Right cardiac atrium (tissue), 5 donors: Measurements from ENCODE around the gene XIST. TPM values are rescaled to one million over a fixed set of nuclear protein-coding genes. Genes with fewer than 3 reads are reported as not detected.

Source experiments
- ATAC-seq, 2 donors: fragments of 200-7000 bp; cut with Tn5 transposase; one replicate each; pipeline versions ENCODE4 v1.8.0 to v1.9.1; 2020; ENCODE audit warnings: moderate library complexity in 2 of 2, mild to moderate bottlenecking in 1 of 2
- DNase-seq, 3 donors: peaks; one replicate each; pipeline ENCODE4 v3.0.0-alpha.2; 2020
- H3K27ac ChIP-seq: one replicate; pipeline ENCODE4 v1.5.1; 2013; ENCODE audit warnings: mild to moderate bottlenecking, low read length, control low read depth, moderate library complexity
- H3K27me3 ChIP-seq: one replicate; pipeline ENCODE4 v1.6.1; 2013; ENCODE audit not compliant: control insufficient read depth, insufficient read depth
- H3K4me1 ChIP-seq: one replicate; pipeline ENCODE4 v1.6.1; 2013; ENCODE audit warnings: low read length; ENCODE audit not compliant: control insufficient read depth, insufficient read depth
- H3K4me3 ChIP-seq: one replicate; pipeline ENCODE4 v1.5.1; 2013; ENCODE audit warnings: low read length, control low read depth
- H3K9me3 ChIP-seq: one replicate; pipeline ENCODE4 v1.6.1; 2013; ENCODE audit warnings: low read length; ENCODE audit not compliant: control insufficient read depth
- WGBS: extraction: QIAGEN DNeasy Blood & Tissue Kit; methylation state at CpG from one replicate; pipeline ENCODE4 v1.1.7; 2013; 5-methylcytosine and 5-hydroxymethylcytosine counted together
- intact Hi-C, 4 donors: fragments of 100-400 bp; cut with DNase I; formaldehyde crosslinking; loops; one replicate each; pipeline versions ENCODE4 v1.11.0 to v1.14.0; 2022 to 2023
- polyA plus RNA-seq: library from polyadenylated mRNA; stranded (reverse); fragments of 200-250 nt; gene quantifications from one replicate; pipeline ENCODE4 v1.2.3, GENCODE V29; 2013
- total RNA-seq, 4 donors: library from RNA; stranded (reverse); fragmentation: NEBNext Ultra II Directional; extraction: Animal tissue kit (Norgen Biotek cat#: 25700); gene quantifications; one replicate each; pipeline ENCODE4 v1.2.1, GENCODE V29; 2021
- donor health status: healthy with polysubstance abuse.
- donor health status: DM: no; HTN: yes; CAD: no.
- donor health status: DM: no; HTN: no; CAD: no.
- donor health status: DM: no; HTN: yes; CAD: no; lungs with severe emphysema.
- donor health status: DM: yes; HTN: yes; CAD: no.

XIST gene
- total and polyA plus RNA-seq, 5 donors, result 0.29 to 141 (median 1.4) TPM

GRCh38 chrX:73855546-73855945, 3.0 kb upstream of the XIST start:
- Histone ChIP-seq H3K27ac (no peak overlapping the region), H3K27me3 (no peaks in the 10 kb centered on the region), H3K9me3 (no peaks in the 10 kb centered on the region), H3K4me1 (no peaks in the 10 kb centered on the region), H3K4me3 (no peak overlapping the region)
- intact Hi-C loops, result loop anchor here in 3 of 4 donors (2.0 to 10.0 kb wide), 5 partner anchors 159 to 699 kb away; no protein-coding TSS in a partner anchor
- DNase-seq (peak; percentile 47 to 74 (median 54)), ATAC-seq (peak; percentile 26 to 45)
- WGBS, result 0% methylated on average over 2 of the region's 2 CpGs

- H3K27ac ChIP-seq, result no peak overlapping the region
- intact Hi-C loops, result loop anchor here in 1 of 4 donors (10.0 kb wide), 1 partner anchor 703 kb away; no protein-coding TSS in a partner anchor
- H3K27me3 ChIP-seq, result no peaks in the 10 kb centered on the region
- DNase-seq (no peak), ATAC-seq (no peak)
- H3K9me3 ChIP-seq, result no peaks in the 10 kb centered on the region
- 97% methylated on average over 19 of the region's 19 CpGs for WGBS
- H3K4me3 ChIP-seq, result no peak overlapping the region
- H3K4me1 ChIP-seq, result no peaks in the 10 kb centered on the region
Measured at GRCh38 chrX:73852022-73852421, 492 bp downstream of the XIST start.

GRCh38 chrX:73851014-73852009, 1.2 kb downstream of the XIST start:
- Histone ChIP-seq H3K4me1 (no peaks in the 10 kb centered on the region), H3K27ac (no peak overlapping the region), H3K9me3 (no peaks in the 10 kb centered on the region), H3K27me3 (no peaks in the 10 kb centered on the region), H3K4me3 (no peak overlapping the region)
- peak in 1 of 2 donors; percentile 94 for ATAC-seq
- 97% methylated on average over 33 of the region's 33 CpGs for WGBS
- peak; percentile 41 to 93 (median 87) for DNase-seq
- intact Hi-C loops, result loop anchor here in 1 of 4 donors (10.0 kb wide), 1 partner anchor 703 kb away; no protein-coding TSS in a partner anchor

- H3K4me3 ChIP-seq, result no peak overlapping the region
- 60% methylated on average over 5 of the region's 5 CpGs for WGBS
- DNase-seq, result peak in 2 of 3 donors; percentile 40 to 64
- no peaks in the 10 kb centered on the region for H3K9me3 ChIP-seq
- H3K27me3 ChIP-seq, result no peaks in the 10 kb centered on the region
- H3K27ac ChIP-seq, result no peak overlapping the region
- no peak for ATAC-seq
- intact Hi-C loops, result loop anchor here in 1 of 4 donors (10.0 kb wide), 1 partner anchor 704 kb away; no protein-coding TSS in a partner anchor
- H3K4me1 ChIP-seq, result no peaks in the 10 kb centered on the region
Measured at GRCh38 chrX:73850124-73851013, 2.1 kb downstream of the XIST start.

GRCh38 chrX:73849073-73849472, 3.4 kb downstream of the XIST start:
- intact Hi-C loops, result no loop called here
- H3K27me3 ChIP-seq, result no peaks in the 10 kb centered on the region
- H3K9me3 ChIP-seq, result no peaks in the 10 kb centered on the region
- no peak overlapping the region for H3K4me3 ChIP-seq
- DNase-seq (no peak), ATAC-seq (no peak)
- H3K27ac ChIP-seq, result no peak overlapping the region
- H3K4me1 ChIP-seq, result no peaks in the 10 kb centered on the region
- whole genome bisulfite sequencing, result 89% methylated on average over 5 of the region's 5 CpGs

GRCh38 chrX:73847991-73848390, 4.5 kb downstream of the XIST start:
- Histone ChIP-seq H3K9me3 (no peaks in the 10 kb centered on the region), H3K4me1 (no peaks in the 10 kb centered on the region), H3K27ac (no peak overlapping the region), H3K27me3 (no peaks in the 10 kb centered on the region), H3K4me3 (no peak overlapping the region)
- ATAC-seq (no peak), DNase-seq (no peak)
- intact Hi-C loops, result no loop called here
- 91% methylated on average over 1 of the region's 1 CpG for WGBS

- Histone ChIP-seq H3K27me3 (no peaks in the 10 kb centered on the region), H3K27ac (no peak overlapping the region), H3K4me1 (no peaks in the 10 kb centered on the region), H3K9me3 (no peaks in the 10 kb centered on the region), H3K4me3 (no peak overlapping the region)
- no peak for DNase-seq
- intact Hi-C loops, result no loop called here
- WGBS, result 92% methylated on average over 2 of the region's 2 CpGs
- ATAC-seq, result no peak
Measured at GRCh38 chrX:73847100-73847499, 5.4 kb downstream of the XIST start.

- ATAC-seq (no peak), DNase-seq (no peak)
- intact Hi-C loops, result no loop called here
- Histone ChIP-seq H3K27me3 (no peaks in the 10 kb centered on the region), H3K27ac (no peak overlapping the region), H3K9me3 (no peaks in the 10 kb centered on the region), H3K4me1 (no peaks in the 10 kb centered on the region), H3K4me3 (no peak overlapping the region)
- 89% methylated on average over 4 of the region's 4 CpGs for WGBS
Measured at GRCh38 chrX:73842541-73843234, 9.8 kb downstream of the XIST start.

- Histone ChIP-seq H3K27me3 (no peaks in the 10 kb centered on the region), H3K4me3 (no peak overlapping the region), H3K4me1 (no peaks in the 10 kb centered on the region), H3K9me3 (no peaks in the 10 kb centered on the region), H3K27ac (no peak overlapping the region)
- intact Hi-C loops, result no loop called here
- 59% methylated on average over 5 of the region's 5 CpGs for WGBS
- no peak for DNase-seq
- ATAC-seq, result no peak
Measured at GRCh38 chrX:73841337-73841736, 11.2 kb downstream of the XIST start.

- Histone ChIP-seq H3K27me3 (no peaks in the 10 kb centered on the region), H3K4me1 (no peaks in the 10 kb centered on the region), H3K4me3 (no peak overlapping the region), H3K9me3 (no peaks in the 10 kb centered on the region), H3K27ac (no peak overlapping the region)
- intact Hi-C loops, result no loop called here
- no peak for ATAC-seq
- WGBS, result 85% methylated on average over 6 of the region's 6 CpGs
- no peak for DNase-seq
Measured at GRCh38 chrX:73840120-73840924, 12.2 kb downstream of the XIST start.
